Measurements from ENCODE around the gene PITRM1.
"Not testable (repeated sequence)": the region's sequence is repeated elsewhere in the genome, so short reads cannot be mapped to it uniquely, and the experiment has no call there.

The PITRM1 gene

GRCh38 chr10:3122034-3122433, 50.5 kb downstream of the PITRM1 start:
- DNase-seq (ENCODE audit: low read depth): no peak

DNA sequence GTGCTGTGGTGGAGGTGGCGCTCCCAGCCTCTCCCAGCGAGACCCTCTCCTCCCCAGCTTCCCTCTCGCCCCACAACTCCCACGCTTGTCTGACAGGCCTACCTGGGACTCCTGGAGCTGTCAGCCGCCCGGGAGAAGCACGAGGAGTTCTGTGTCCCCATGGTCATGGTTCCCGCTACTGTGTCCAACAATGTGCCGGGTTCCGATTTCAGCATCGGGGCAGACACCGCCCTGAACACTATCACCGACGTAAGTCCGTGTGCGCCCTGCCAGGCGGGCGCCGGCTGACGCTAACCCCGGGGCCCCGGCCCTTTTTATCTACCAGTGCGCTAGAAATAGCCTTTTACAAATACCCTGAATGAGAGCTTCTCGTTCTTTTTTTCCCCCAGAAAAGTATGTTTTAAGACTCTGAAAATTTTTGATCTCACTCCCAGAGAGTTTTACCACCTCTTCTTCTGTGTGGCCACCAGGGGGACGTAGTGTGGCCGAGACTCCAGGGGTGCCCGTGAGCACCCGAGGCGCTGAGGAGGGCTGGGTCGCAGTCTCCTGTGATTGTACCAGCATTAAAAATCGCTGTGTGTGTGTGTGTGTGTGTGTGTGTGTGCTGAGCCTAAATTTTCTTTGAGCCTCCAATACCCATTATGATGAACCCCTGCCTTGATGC, 52.7 kb downstream of the PITRM1 start:
- no peak for DNase-seq (ENCODE audit: low read depth)

GRCh38 chr10:3118641-3119091, 53.9 kb downstream of the PITRM1 start:
- no peak for DNase-seq (ENCODE audit: low read depth)

DNA sequence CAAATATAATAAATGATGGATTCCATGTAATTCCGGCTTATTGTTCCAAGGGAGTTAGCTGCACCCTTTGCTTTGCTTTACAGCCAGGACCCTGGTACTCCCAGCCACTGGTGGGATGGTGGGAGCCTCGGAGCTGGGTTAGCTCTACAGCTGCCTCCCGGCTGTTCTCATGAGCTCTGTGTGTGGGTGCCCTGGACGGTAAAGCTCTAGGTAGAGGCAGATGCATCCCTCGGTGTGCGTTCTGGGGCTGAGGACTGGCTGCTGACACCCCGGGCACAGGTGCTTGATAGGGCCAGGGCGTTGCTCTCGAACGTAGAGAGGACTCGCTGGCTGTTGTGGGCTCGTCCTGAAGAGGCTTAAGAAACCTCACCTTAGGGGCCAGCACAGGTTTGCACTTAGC, 55.1 kb downstream of the PITRM1 start:
- no peak for DNase-seq (ENCODE audit: low read depth)

DNA sequence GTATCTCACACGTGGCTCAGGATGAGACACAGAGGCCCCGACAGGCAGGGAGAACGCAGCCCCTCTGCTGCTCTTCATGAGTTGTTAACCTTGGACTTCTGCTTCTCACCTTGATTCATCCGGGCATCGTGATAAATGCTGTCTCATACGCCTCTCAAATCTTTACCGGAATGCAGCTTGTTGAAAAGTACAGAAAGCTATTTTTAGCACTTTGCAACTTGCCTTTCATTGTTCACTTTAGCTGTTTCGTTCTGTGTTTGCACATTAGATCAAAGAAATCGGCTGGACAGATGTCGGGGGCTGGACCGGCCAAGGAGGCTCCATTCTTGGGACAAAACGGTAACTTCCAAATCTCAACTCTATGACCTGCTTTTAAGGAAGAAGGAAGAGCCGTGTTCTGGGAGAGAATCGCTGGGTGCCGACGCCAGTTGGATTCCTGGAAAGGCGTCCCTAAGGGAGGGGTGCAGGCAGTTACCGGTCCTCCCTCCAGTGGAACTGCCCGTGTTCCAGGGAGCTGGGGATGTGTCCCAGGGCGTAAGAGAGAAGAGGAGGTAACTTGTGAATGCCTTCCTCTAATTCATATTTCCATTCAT, 56.0 kb downstream of the PITRM1 start:
- no peak for DNase-seq (ENCODE audit: low read depth)

GRCh38 chr10:3115685-3116084, 56.9 kb downstream of the PITRM1 start:
- no peak for DNase-seq (ENCODE audit: low read depth)

GRCh38 chr10:3113343-3113720, 59.2 kb downstream of the PITRM1 start:
- DNase-seq (ENCODE audit: low read depth): no peak

- no peak for DNase-seq (ENCODE audit: low read depth)
Observed at GRCh38 chr10:3111621-3112163, 60.9 kb downstream of the PITRM1 start.

DNA sequence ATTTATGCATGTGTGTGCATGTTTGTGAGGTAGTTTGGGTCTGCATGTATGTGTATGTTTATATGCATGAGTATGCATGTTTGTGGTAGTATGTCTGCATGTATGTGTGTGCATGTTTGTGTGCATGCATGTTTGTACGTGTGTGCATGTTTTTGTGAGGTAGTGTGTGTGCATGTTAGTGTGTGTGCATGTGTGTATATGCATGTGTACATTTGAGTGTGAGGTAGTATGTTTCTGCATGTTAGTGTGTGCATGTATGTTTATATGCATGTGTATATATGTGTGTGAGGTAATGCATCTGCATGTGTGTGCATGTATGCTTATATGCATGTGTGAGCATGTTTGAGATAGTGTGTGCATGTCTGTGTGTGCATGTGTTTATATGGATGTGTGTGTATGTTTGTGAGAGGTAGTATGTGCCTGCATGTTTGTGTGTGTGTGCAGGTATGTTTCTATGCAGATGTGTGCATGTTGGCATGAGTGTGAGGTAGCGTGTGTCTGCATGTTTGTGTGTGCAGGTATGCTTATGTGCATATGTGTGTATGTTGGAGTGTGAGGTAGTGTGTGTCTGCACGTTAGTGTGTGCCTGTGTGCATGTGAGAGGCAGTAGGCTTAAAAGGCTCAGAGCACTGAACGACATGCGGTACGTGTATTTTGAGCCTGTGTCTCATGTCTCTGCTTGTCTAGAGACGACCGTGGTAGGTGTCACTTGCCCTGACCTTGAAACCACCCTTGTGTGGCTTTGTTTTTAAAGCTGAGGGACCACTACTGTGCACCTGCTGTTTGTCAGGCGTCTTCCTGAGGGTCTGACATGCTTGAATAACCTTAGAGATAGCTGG, 61.6 kb downstream of the PITRM1 start:
- no peak for DNase-seq (ENCODE audit: low read depth)

- DNase-seq (ENCODE audit: low read depth): no peak
Observed at GRCh38 chr10:3109633-3110032, 62.9 kb downstream of the PITRM1 start.

GRCh38 chr10:3109196-3109595, 63.4 kb downstream of the PITRM1 start:
- no peak for DNase-seq (ENCODE audit: low read depth)

DNA sequence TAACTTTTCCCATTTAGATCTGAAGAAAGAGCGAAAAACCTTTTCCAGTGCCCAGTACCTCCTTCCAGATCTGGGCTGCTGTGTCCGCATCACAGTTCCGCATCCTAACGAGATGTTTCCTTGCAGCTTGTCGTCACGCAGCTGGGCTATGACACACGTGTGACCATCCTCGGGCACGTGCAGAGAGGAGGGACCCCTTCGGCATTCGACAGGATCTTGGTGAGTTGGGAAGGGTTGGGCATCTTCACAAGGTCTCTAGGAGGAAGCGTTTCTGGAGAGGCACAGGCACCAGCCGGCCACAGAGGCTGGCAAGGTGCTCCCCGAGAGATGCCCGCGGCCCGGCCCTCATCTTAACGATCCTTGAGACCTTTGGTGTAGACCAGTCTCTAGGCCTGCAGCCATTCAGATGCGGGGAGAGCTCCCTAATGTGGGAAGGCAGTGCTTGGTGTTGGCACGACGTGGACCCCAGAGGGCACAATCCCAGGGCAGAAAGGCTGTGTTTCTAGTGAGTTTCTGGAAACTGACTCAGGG, 63.9 kb downstream of the PITRM1 start:
- DNase-seq (ENCODE audit: low read depth): no peak

GRCh38 chr10:3108033-3108432, 64.5 kb downstream of the PITRM1 start:
- DNase-seq (ENCODE audit: low read depth): no peak

DNA sequence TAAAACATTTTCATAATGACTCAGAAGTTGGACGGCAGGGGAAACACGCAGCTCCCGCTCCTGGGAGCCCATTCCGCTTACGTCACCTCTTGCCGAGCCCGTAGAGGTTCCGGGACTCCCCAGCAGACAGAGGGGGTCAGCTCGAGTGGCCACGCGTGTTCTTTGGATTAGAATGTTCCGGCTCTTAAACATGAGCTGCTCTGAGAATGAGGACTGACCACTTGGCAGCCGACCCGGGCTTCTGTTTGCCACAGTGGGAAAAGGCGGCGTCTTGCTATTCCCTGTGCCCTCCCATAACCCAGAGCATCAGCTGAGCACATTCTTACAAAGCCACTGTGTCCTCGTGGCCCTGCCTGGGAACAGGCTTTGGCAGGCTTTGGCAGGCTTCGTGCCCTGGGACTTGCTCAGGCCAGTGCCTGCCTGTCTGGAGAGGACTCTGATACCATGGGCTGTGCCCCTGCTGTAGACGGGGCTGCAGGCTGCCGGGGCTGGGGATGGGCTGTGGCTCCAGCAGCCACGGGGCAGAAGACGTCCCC, 65.1 kb downstream of the PITRM1 start:
- no peak for DNase-seq (ENCODE audit: low read depth)

DNA sequence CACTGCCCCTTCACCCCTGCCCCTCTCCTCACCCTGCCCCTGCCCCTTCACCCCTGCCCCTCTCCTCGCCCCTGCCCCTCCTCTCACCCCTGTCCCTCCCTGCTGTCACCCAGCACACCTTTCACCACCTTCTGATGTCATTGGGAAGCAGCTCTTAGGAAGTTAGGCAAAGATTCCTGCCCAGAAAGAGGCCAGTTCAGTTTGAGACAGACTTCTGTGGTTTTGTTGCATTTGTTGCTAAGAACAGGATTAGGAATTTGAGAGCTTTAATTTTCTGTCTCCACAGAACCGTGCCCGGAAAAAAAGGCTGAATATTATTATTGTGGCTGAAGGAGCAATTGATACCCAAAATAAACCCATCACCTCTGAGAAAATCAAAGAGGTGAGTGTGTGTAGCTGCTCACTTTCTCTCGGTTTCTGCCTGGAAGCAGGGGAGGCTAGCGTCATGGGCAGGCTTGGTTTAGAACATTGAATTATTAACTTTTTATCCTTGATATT, 65.6 kb downstream of the PITRM1 start:
- DNase-seq (ENCODE audit: low read depth): no peak

DNA sequence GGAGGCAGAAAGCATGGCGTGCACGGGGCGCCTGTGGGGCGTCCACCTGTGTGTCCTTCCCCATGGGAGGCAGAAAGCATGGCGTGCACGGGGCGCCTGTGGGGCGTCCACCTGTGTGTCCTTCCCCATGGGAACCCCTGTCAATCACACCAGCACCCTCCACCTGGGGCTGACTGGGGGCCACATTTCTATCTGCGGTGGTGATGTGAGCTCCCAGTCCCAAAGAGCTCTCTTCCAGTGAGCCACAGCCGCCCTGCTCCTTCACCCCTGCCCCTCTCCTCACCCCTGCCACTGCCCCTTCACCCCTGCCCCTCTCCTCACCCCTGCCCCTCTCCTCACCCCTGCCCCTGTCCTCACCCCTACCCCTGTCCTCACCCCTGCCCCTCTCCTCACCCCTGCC, 66.3 kb downstream of the PITRM1 start:
- not testable (repeated sequence) for DNase-seq (ENCODE audit: low read depth)

DNA sequence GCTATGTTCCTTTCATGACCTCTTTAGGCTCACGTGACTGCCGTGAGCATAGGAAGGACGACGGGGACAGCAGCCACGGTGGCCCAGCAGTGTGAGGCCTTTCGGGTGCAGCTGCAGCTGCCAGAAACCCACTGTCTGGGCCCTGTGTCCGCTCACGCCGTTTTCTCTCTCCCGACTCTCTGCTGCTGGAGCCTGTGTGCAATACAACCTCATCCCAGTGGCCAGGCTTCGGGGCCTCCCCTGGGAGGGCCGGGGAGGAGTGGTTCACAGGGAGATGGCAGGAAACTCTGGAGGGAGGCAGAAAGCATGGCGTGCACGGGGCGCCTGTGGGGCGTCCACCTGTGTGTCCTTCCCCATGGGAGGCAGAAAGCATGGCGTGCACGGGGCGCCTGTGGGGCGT, 66.7 kb downstream of the PITRM1 start:
- DNase-seq (ENCODE audit: low read depth): no peak

GRCh38 chr10:3105166-3105565, 67.4 kb downstream of the PITRM1 start:
- no peak for DNase-seq (ENCODE audit: low read depth)

DNA sequence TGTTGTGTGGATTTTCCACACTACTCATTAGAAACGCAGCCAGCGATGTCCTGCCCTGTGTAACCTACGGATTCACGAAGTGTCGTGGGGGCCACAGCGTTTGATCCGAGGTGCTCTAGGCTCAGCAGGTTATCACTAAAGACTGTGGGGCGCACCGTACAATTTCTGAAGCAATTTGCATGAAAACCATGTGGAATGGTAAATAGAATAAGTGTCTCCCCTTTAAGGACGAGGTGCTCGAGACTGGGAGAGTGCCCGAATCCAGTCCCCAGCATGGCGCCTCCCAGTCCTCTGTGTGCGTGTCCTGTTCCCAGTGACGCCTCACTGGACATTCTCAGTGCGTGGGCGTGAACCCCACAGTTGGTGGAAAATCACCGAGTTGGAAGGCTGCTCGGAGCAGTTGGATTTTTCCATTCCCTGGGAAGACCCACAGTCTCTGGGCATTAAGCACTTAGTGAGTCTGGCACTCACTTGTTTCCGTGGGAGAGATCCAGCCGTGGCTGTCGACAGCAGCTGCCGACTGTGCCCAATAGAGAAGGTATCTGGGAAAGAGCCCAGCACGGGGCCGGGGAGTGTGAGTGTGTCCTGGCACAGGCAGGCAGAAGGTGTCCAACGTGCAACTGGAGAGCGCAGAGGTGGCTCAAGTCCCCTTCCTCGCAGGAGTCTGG, 68.2 kb downstream of the PITRM1 start:
- DNase-seq (ENCODE audit: low read depth): no peak

DNA sequence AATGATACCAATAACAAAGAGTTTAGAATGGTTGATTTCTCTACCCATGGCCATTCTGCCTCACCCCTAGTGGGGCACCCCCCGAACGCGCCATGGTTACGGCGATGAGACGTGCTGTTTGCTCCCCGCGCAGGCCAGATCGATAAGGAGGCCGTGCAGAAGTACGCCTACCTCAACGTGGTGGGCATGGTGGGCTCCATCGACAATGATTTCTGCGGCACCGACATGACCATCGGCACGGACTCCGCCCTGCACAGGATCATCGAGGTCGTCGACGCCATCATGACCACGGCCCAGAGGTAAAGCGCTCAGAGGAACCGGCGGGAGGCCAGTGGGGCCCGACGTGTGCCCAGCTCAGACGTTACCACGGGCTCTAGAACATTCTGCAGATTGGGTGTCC, 68.9 kb downstream of the PITRM1 start:
- DNase-seq (ENCODE audit: low read depth): no peak

DNA sequence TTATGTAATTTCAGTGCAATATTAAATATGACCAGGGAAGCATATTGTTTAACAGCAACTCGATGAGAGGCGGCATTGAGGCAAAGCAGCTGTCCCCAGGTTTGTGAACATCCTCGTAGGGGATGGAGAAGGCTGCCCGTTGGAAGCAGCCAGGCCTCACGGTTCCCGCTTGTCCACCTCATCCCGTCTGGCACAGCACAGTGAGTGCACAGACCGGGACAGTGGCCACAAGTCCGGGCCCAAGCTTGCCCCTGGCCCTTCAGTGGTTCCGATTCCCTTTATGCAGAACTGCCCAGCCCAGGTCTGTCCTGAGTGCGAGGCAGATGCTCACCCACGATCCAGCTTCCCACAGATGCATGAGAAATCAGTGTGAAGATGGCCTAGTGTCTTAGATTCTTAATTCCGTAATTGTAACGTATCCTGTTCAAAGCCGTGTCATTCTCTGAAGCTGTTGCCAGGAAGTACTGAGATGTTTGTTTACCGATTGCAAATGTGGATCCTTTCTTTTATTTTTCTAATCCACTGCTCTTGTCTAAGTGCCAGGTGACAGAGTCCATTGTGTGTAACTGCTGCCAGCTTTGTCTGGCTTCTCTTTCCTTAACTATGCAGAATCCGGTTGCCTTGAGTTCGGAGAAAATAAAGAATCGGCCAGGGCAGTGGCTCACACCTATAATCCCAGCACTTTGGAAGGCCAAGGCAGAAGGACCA, 69.7 kb downstream of the PITRM1 start:
- DNase-seq (ENCODE audit: low read depth): no peak

Data from activated T-cell treated with anti-CD3 and anti-CD28 coated beads for 48 hours (primary cell).